BLaER1 treated with 17β-estradiol and CSF1 and Interleukin-3, amounts not matched to agents 10 nM and 100 nM (cell line): ENCODE data around the gene CSF3.

Experiments used
- H3K27ac ChIP-seq, 11 experiments: shearing (Covaris generic); formaldehyde crosslinking; 2 replicates each; pipeline ENCODE4 v1.8.1; 2022
- H3K27me3 ChIP-seq, 11 experiments: shearing (Covaris generic); formaldehyde crosslinking; 2 replicates each; pipeline ENCODE4 v1.8.1; 2022
- H3K36me3 ChIP-seq, 11 experiments: shearing (Covaris generic); formaldehyde crosslinking; 2 replicates each; pipeline ENCODE4 v1.8.1; 2022
- H3K4me1 ChIP-seq, 10 experiments: shearing (Covaris generic); formaldehyde crosslinking; 2 replicates each; pipeline ENCODE4 v1.8.1; 2022
- H3K4me2 ChIP-seq, 11 experiments: shearing (Covaris generic); formaldehyde crosslinking; 2 replicates each; pipeline ENCODE4 v1.8.1; 2022
- H3K4me3 ChIP-seq, 10 experiments: shearing (Covaris generic); formaldehyde crosslinking; 2 replicates each; pipeline ENCODE4 v1.8.1; 2022
- H3K9ac ChIP-seq, 11 experiments: shearing (Covaris generic); formaldehyde crosslinking; 2 replicates each; pipeline ENCODE4 v1.8.1; 2022
- H3K9me3 ChIP-seq, 11 experiments: shearing (Covaris generic); formaldehyde crosslinking; replicated peaks in 1 of 11; 2 replicates each; pipeline ENCODE4 v1.8.1; 2022
- H4K20me1 ChIP-seq, 11 experiments: shearing (Covaris generic); formaldehyde crosslinking; 2 replicates each; pipeline ENCODE4 v1.8.1; 2022
- Cebpa-rat ChIP-seq, 11 experiments: shearing (Covaris generic); IDR thresholded peaks; 2 replicates each; pipeline ENCODE4 v1.8.1; 2022

Gene CSF3, protein sequence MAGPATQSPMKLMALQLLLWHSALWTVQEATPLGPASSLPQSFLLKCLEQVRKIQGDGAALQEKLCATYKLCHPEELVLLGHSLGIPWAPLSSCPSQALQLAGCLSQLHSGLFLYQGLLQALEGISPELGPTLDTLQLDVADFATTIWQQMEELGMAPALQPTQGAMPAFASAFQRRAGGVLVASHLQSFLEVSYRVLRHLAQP

DNA sequence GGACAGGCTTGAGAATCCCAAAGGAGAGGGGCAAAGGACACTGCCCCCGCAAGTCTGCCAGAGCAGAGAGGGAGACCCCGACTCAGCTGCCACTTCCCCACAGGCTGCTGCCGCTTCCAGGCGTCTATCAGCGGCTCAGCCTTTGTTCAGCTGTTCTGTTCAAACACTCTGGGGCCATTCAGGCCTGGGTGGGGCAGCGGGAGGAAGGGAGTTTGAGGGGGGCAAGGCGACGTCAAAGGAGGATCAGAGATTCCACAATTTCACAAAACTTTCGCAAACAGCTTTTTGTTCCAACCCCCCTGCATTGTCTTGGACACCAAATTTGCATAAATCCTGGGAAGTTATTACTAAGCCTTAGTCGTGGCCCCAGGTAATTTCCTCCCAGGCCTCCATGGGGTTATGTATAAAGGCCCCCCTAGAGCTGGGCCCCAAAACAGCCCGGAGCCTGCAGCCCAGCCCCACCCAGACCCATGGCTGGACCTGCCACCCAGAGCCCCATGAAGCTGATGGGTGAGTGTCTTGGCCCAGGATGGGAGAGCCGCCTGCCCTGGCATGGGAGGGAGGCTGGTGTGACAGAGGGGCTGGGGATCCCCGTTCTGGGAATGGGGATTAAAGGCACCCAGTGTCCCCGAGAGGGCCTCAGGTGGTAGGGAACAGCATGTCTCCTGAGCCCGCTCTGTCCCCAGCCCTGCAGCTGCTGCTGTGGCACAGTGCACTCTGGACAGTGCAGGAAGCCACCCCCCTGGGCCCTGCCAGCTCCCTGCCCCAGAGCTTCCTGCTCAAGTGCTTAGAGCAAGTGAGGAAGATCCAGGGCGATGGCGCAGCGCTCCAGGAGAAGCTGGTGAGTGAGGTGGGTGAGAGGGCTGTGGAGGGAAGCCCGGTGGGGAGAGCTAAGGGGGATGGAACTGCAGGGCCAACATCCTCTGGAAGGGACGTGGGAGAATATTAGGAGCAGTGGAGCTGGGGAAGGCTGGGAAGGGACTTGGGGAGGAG lies at the start of gene CSF3:
Gene CSF3 (plus strand): TSS at position 436 of the 993 bp plus-strand sequence. CDS start 35 bp downstream, at position 471.
- TF ChIP-seq Cebpa-rat (IDR thresholded peaks at IDR 0.05): no peak
- Histone ChIP-seq H3K9me3 (no peaks in the 10 kb centered on the region), H4K20me1 (no peaks in the 10 kb centered on the region), H3K4me2 (peak within 1 kb of the TSS; percentile 51 to 72 (median 66)), H3K27me3 (no peaks in the 10 kb centered on the region), H3K27ac (peak within 1 kb of the TSS in 6 of 11 experiments; percentile 15 to 44 (median 26); a peak in 8 of 22 replicates), H3K4me1 (peaks cover 13 to 53% (median 21%) of the 10 kb centered on the region in 10 experiments), H3K9ac (peak within 1 kb of the TSS in 10 of 11 experiments; percentile 19 to 55 (median 44); a peak in 14 of 22 replicates), H3K4me3 (no peak within 1 kb of the TSS), H3K36me3 (peaks cover 14 to 33% (median 23%) of the 10 kb centered on the region in 11 experiments; a peak in 21 of 22 replicates)

DNA sequence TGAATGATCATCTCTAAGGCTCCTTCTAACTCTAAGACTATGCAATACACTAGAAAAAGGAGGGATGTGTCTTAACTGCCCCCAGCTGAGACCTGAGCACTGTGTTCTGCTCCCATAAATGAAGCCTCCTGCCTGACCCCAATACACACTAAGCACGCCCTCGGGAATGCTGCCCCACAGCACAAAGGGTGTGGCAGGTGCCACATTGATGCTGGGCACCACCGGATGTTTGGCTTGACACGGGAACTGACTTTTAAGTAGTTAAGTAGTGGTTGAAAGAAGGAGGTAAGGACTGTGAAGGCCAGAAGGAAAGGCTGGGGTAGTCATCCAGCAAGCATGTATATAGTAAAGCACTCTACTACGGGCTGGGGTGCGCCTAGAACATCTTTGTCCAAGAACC lies 48.5 kb upstream of the CSF3 start:
- no peaks in the 10 kb centered on the region for H3K36me3 ChIP-seq
- no peaks in the 10 kb centered on the region; a peak in 1 of 22 replicates for H3K27me3 ChIP-seq
- H3K4me3 ChIP-seq: no peak overlapping the region
- no peak overlapping the region for H3K9ac ChIP-seq
- H4K20me1 ChIP-seq: no peaks in the 10 kb centered on the region
- H3K4me1 ChIP-seq: peaks cover 8 to 41% (median 27%) of the 10 kb centered on the region in 10 experiments
- no peaks in the 10 kb centered on the region for H3K9me3 ChIP-seq
- peak overlapping the region in 7 of 11 experiments; percentile 13 to 80 (median 75); a peak in 12 of 22 replicates for H3K4me2 ChIP-seq
- TF ChIP-seq Cebpa-rat (IDR thresholded peaks at IDR 0.05): no peak
- H3K27ac ChIP-seq: peak overlapping the region in 5 of 11 experiments; percentile 17 to 54 (median 49); a peak in 4 of 22 replicates

GRCh38 chr17:39968761-39969160 lies 46.5 kb upstream of the CSF3 start:
- Histone ChIP-seq H3K4me3 (no peak overlapping the region), H3K4me1 (peaks cover 0 to 53% (median 19%) of the 10 kb centered on the region in 10 experiments; a peak in 14 of 20 replicates), H3K4me2 (peak overlapping the region in 4 of 11 experiments; percentile 64 to 80 (median 78); a peak in 4 of 22 replicates), H3K27me3 (no peaks in the 10 kb centered on the region; a peak in 1 of 22 replicates), H3K9me3 (no peaks in the 10 kb centered on the region), H3K27ac (peak overlapping the region in 1 of 11 experiments; percentile 49; a peak in 1 of 22 replicates), H4K20me1 (no peaks in the 10 kb centered on the region), H3K36me3 (no peaks in the 10 kb centered on the region), H3K9ac (no peak overlapping the region)
- TF ChIP-seq Cebpa-rat (IDR thresholded peaks at IDR 0.05): no peak

- Histone ChIP-seq H3K36me3 (no peaks in the 10 kb centered on the region), H3K4me2 (no peak overlapping the region), H3K27me3 (no peaks in the 10 kb centered on the region; a peak in 1 of 22 replicates), H3K27ac (no peak overlapping the region), H4K20me1 (no peaks in the 10 kb centered on the region), H3K4me1 (peaks cover 0 to 53% (median 19%) of the 10 kb centered on the region in 10 experiments; a peak in 14 of 20 replicates), H3K4me3 (no peak overlapping the region), H3K9ac (peak overlapping the region in 1 of 11 experiments; percentile 15; a peak in 1 of 22 replicates), H3K9me3 (no peaks in the 10 kb centered on the region)
- TF ChIP-seq Cebpa-rat (IDR thresholded peaks at IDR 0.05): no peak
These were observed 45.9 kb upstream of the CSF3 start for GRCh38 chr17:39969375-39969774.

DNA sequence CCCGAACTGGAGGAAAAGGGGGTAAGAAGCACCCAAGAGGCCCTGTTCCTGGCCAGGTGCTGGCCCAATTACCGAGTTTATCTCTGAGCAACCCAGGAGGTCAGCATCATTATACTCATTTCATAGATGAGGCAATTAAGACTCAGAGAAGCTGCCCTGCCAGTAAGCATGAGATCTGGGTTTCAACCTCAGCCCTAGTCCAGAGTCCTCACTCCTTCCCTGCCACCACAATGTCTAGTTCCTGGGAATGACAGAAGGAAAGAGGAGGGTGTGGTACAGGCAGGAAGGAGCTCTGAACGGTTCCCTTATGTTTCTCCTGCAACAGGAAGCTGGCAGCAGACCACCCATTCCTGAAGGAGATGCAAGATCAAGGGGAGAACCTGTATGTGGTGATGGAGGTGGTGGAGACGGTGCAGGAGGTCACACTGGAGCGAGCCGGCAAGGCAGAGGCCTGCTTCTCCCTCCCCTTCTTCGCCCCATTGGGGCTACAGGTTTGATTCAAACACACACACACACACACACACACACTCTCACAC lies 45.0 kb upstream of the CSF3 start:
- H4K20me1 ChIP-seq: no peaks in the 10 kb centered on the region
- no peaks in the 10 kb centered on the region for H3K36me3 ChIP-seq
- no peak overlapping the region for H3K4me2 ChIP-seq
- TF ChIP-seq Cebpa-rat (IDR thresholded peaks at IDR 0.05): no peak
- H3K9ac ChIP-seq: no peak overlapping the region
- H3K27ac ChIP-seq: no peak overlapping the region
- H3K9me3 ChIP-seq: no peaks in the 10 kb centered on the region
- no peak overlapping the region for H3K4me3 ChIP-seq
- H3K4me1 ChIP-seq: peaks cover 0 to 53% (median 18%) of the 10 kb centered on the region in 10 experiments; a peak in 14 of 20 replicates
- H3K27me3 ChIP-seq: no peaks in the 10 kb centered on the region; a peak in 1 of 22 replicates

- Histone ChIP-seq H3K4me2 (no peak overlapping the region), H3K9ac (no peak overlapping the region), H3K27me3 (no peaks in the 10 kb centered on the region; a peak in 1 of 22 replicates), H3K27ac (no peak overlapping the region), H3K9me3 (no peaks in the 10 kb centered on the region), H3K4me1 (peaks cover 0 to 51% (median 18%) of the 10 kb centered on the region in 10 experiments; a peak in 14 of 20 replicates), H3K4me3 (no peak overlapping the region), H4K20me1 (no peaks in the 10 kb centered on the region), H3K36me3 (no peaks in the 10 kb centered on the region)
- no peak for TF ChIP-seq Cebpa-rat (IDR thresholded peaks at IDR 0.05)
These were observed 44.1 kb upstream of the CSF3 start for GRCh38 chr17:39971076-39971603.

DNA sequence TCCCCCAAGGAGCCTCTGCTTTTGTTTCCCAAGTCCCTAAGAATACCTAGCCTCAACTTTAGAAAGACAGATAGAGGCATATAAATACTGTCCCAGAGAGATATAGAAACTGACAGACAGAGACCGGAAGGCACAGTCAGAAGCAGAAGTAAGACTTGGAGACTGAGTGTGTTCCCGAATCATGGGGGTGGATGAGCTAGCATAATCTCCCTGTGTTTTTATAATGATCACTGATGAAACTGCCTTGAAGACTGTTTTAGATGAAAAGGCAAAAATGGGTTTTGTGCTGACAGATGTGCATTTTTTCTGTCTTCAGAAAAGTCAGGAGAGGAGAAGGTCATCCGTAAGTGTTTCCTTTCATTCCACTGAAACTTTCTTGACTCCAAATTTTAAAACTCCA lies 43.0 kb upstream of the CSF3 start:
- Histone ChIP-seq H3K4me2 (peak overlapping the region in 2 of 11 experiments; percentile 46 to 66; a peak in 4 of 22 replicates), H3K9me3 (no peaks in the 10 kb centered on the region), H3K4me1 (peaks cover 0 to 40% (median 10%) of the 10 kb centered on the region in 10 experiments; a peak in 14 of 20 replicates), H3K4me3 (no peak overlapping the region), H3K27me3 (no peaks in the 10 kb centered on the region; a peak in 1 of 22 replicates), H3K27ac (no peak overlapping the region), H4K20me1 (no peaks in the 10 kb centered on the region), H3K9ac (no peak overlapping the region), H3K36me3 (no peaks in the 10 kb centered on the region)
- TF ChIP-seq Cebpa-rat (IDR thresholded peaks at IDR 0.05): no peak

DNA sequence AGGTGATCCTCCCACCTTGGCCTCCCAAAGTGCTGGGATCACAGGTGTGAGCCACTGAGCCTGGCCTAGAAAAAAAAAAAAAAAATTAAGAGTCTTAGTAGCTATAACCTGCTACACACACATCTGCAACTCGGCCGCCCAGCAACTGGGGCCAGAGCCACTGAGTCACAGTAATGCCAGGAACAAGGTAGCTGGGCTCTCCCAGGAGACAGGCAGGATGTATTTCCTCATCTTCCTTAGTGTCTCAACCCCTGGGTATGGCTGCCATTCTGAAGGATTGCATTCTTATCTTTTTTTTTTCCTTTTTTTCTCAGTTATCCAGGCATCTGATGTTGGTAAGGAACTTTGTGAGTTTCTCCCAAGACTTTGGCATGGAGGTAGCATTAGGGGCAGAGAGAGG lies 41.7 kb upstream of the CSF3 start:
- Histone ChIP-seq H3K4me1 (peaks cover 0 to 28% (median 2%) of the 10 kb centered on the region in 10 experiments; a peak in 9 of 20 replicates), H3K9ac (no peak overlapping the region), H3K4me2 (peak overlapping the region in 1 of 11 experiments; percentile 5; a peak in 1 of 22 replicates), H3K4me3 (no peak overlapping the region), H3K9me3 (no peaks in the 10 kb centered on the region), H3K27ac (no peak overlapping the region), H3K27me3 (no peaks in the 10 kb centered on the region; a peak in 1 of 22 replicates), H4K20me1 (no peaks in the 10 kb centered on the region), H3K36me3 (no peaks in the 10 kb centered on the region)
- TF ChIP-seq Cebpa-rat (IDR thresholded peaks at IDR 0.05): no peak
